ENCODE data around the gene KRT85.

Gene KRT85

GRCh38 chr12:52331039-52331438 lies 36.2 kb downstream of the KRT85 start:
- TF ChIP-seq CTCF (IDR thresholded peaks at IDR 0.05; ENCODE audit: low read length) (no peak), EZH2 (IDR thresholded peaks at IDR 0.05; ENCODE audit: borderline replicate concordance, low read length) (no peak)
- Histone ChIP-seq H3K4me1 (ENCODE audit: insufficient read depth, low read length, severe bottlenecking) (no peaks in the 10 kb centered on the region), H3K4me3 (ENCODE audit: low read depth, low read length, poor library complexity, severe bottlenecking) (no peak overlapping the region), H4K20me1 (ENCODE audit: insufficient read depth, low read length) (no peaks in the 10 kb centered on the region), H3K4me2 (ENCODE audit: low read length) (no peak overlapping the region), H3K79me2 (ENCODE audit: insufficient read depth, low read length) (no peaks in the 10 kb centered on the region), H3K27me3 (ENCODE audit: insufficient read depth, low read length) (0 out of 2 replicates have a peak, but pooled peaks cover 5% of the 10 kb centered on the region), H3F3A (ENCODE audit: insufficient read depth, low read length) (no peaks in the 10 kb centered on the region), H3K27ac (ENCODE audit: low read depth, low read length, poor library complexity, severe bottlenecking) (no peak overlapping the region), H3K9ac (ENCODE audit: low read length) (no peak overlapping the region), H3K9me3 (ENCODE audit: low read length) (no peaks in the 10 kb centered on the region), H2AFZ (ENCODE audit: low read length) (no peak overlapping the region), H3K36me3 (ENCODE audit: insufficient read depth, low read length) (no peaks in the 10 kb centered on the region), H3K9me2 (ENCODE audit: low read depth, low read length) (no peaks in the 10 kb centered on the region)

GRCh38 chr12:52327830-52328500 lies 39.3 kb downstream of the KRT85 start:
- no peaks in the 10 kb centered on the region for H3K79me2 ChIP-seq (ENCODE audit: insufficient read depth, low read length)
- no peak overlapping the region for H3K4me3 ChIP-seq (ENCODE audit: low read depth, low read length, poor library complexity, severe bottlenecking)
- H3K36me3 ChIP-seq (ENCODE audit: insufficient read depth, low read length), result no peaks in the 10 kb centered on the region
- H2AFZ ChIP-seq (ENCODE audit: low read length), result no peak overlapping the region
- no peaks in the 10 kb centered on the region for H3K9me2 ChIP-seq (ENCODE audit: low read depth, low read length)
- TF ChIP-seq CTCF (IDR thresholded peaks at IDR 0.05; ENCODE audit: low read length), result no peak
- no peaks in the 10 kb centered on the region for H4K20me1 ChIP-seq (ENCODE audit: insufficient read depth, low read length)
- H3K27me3 ChIP-seq (ENCODE audit: insufficient read depth, low read length), result 0 out of 2 replicates have a peak, but pooled peaks cover 5% of the 10 kb centered on the region
- H3F3A ChIP-seq (ENCODE audit: insufficient read depth, low read length), result no peaks in the 10 kb centered on the region
- H3K9me3 ChIP-seq (ENCODE audit: low read length), result no peaks in the 10 kb centered on the region
- H3K9ac ChIP-seq (ENCODE audit: low read length), result no peak overlapping the region
- no peaks in the 10 kb centered on the region for H3K4me1 ChIP-seq (ENCODE audit: insufficient read depth, low read length, severe bottlenecking)
- H3K27ac ChIP-seq (ENCODE audit: low read depth, low read length, poor library complexity, severe bottlenecking), result no peak overlapping the region
- H3K4me2 ChIP-seq (ENCODE audit: low read length), result no peak overlapping the region

- Histone ChIP-seq H3K36me3 (ENCODE audit: insufficient read depth, low read length) (no peaks in the 10 kb centered on the region), H3K4me2 (ENCODE audit: low read length) (no peak overlapping the region), H4K20me1 (ENCODE audit: insufficient read depth, low read length) (no peaks in the 10 kb centered on the region), H3K4me1 (ENCODE audit: insufficient read depth, low read length, severe bottlenecking) (no peaks in the 10 kb centered on the region), H3K9me3 (ENCODE audit: low read length) (no peaks in the 10 kb centered on the region), H3K27ac (ENCODE audit: low read depth, low read length, poor library complexity, severe bottlenecking) (no peak overlapping the region), H2AFZ (ENCODE audit: low read length) (no peak overlapping the region), H3F3A (ENCODE audit: insufficient read depth, low read length) (no peaks in the 10 kb centered on the region), H3K4me3 (ENCODE audit: low read depth, low read length, poor library complexity, severe bottlenecking) (no peak overlapping the region), H3K79me2 (ENCODE audit: insufficient read depth, low read length) (no peaks in the 10 kb centered on the region), H3K9ac (ENCODE audit: low read length) (no peak overlapping the region), H3K27me3 (ENCODE audit: insufficient read depth, low read length) (0 out of 2 replicates have a peak, but pooled peaks cover 5% of the 10 kb centered on the region), H3K9me2 (ENCODE audit: low read depth, low read length) (no peaks in the 10 kb centered on the region)
- TF ChIP-seq CTCF (IDR thresholded peaks at IDR 0.05; ENCODE audit: low read length) (peak; percentile 98), EZH2 (IDR thresholded peaks at IDR 0.05; ENCODE audit: borderline replicate concordance, low read length) (no peak)
Observed at GRCh38 chr12:52327052-52327829, 40.0 kb downstream of the KRT85 start.

All from OCI-LY1 (cell line).